Fibroblast of lung (primary cell): ENCODE data around the gene CCDC59.

ENCODE experiments used
- CTCF ChIP-seq, 2 donors: IDR thresholded peaks in 1 of 2; conservative IDR thresholded peaks in 1 of 2; 1 replicate in 1 of 2; 2 replicates in 1 of 2; pipeline ENCODE4 v1.5.1; 2011 to 2012; ENCODE audit warnings: low read length in 2 of 2, control low read depth in 1 of 2, inconsistent platforms in 1 of 2, low read depth in 1 of 2, mild to moderate bottlenecking in 1 of 2
- EZH2 ChIP-seq: IDR thresholded peaks from 2 replicates; pipeline ENCODE4 v1.5.1; 2012; ENCODE audit warnings: low read length, control low read depth, mild to moderate bottlenecking; ENCODE audit errors: missing control alignments

DNA sequence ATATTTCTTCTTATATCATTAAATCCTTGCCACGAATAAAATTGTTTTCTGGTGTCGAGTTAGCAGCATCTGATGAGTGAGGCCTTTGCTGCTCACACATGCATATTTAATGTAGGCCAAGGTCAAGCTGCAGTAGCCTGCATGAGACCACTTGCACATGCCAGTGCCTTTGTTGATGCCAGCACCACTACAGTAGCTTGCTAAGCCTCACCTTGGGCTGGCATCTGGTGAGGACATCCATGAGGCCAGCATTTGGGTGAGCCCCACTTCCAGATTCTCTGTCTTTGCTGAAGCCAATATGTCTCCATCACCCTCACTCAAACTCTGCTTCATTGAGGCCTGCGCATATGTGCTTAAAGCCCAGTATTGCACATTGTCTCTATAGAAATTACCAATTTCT is 8.0 kb downstream of the CCDC59 start:
- no peak for TF ChIP-seq CTCF (conservative IDR thresholded peaks at IDR 0.05 in 1 of 2, IDR thresholded peaks at IDR 0.05 in 1 of 2; ENCODE audit: low read depth in 1 of 2, low read length in 2 of 2)
- no peak for TF ChIP-seq EZH2
